GM12892 (cell line): ENCODE results near the gene NUMBL.

ENCODE experiments used
- DNase-seq: peaks from one replicate; pipeline ENCODE4 v3.0.0; 2011; ENCODE audit not compliant: insufficient read length
- FAIRE-seq: peaks from 2 replicates; lab custom pipeline; 2011; peaks lifted over from hg19 to GRCh38; lab: Jason Lieb, UNC
- POLR2A ChIP-seq: IDR thresholded peaks from 2 replicates; pipeline ENCODE4 v1.6.1; 2011; ENCODE audit warnings: low read depth, low read length, control low read depth
- POLR2AphosphoS5 ChIP-seq: IDR thresholded peaks from 2 replicates; pipeline ENCODE4 v1.6.1; 2011; ENCODE audit warnings: low read depth, low read length, control low read depth
- TAF1 ChIP-seq: IDR thresholded peaks from 2 replicates; pipeline ENCODE4 v1.6.1; 2011; ENCODE audit warnings: low read depth, mild to moderate bottlenecking, control low read depth, low read length, borderline replicate concordance

The NUMBL gene

GRCh38 chr19:40721936-40722661 lies 31.6 kb upstream of the NUMBL start:
- TF ChIP-seq POLR2AphosphoS5 (no peak), TAF1 (no peak), POLR2A (no peak)
- no peak for FAIRE-seq
- no peak for DNase-seq

- no peak for DNase-seq
- no peak for FAIRE-seq
- TF ChIP-seq TAF1, result no peak
- TF ChIP-seq POLR2A, result no peak
- no peak for TF ChIP-seq POLR2AphosphoS5
These were observed 30.7 kb upstream of the NUMBL start for GRCh38 chr19:40721140-40721486.

GRCh38 chr19:40719414-40719894 lies 29.0 kb upstream of the NUMBL start:
- no peak for TF ChIP-seq TAF1
- TF ChIP-seq POLR2A, result no peak
- DNase-seq (no peak), FAIRE-seq (no peak)

GRCh38 chr19:40718774-40719391 lies 28.4 kb upstream of the NUMBL start:
- DNase-seq, result no peak
- FAIRE-seq, result no peak
- peak; percentile 31; the same call in 1 of the 2 replicates for TF ChIP-seq POLR2A
- peak; percentile 9; the same call in 1 of the 2 replicates for TF ChIP-seq TAF1
- no peak for TF ChIP-seq POLR2AphosphoS5

- FAIRE-seq, result no peak
- TF ChIP-seq TAF1, result no peak
- TF ChIP-seq POLR2A, result no peak
- no peak for TF ChIP-seq POLR2AphosphoS5
- DNase-seq, result no peak
These were observed 27.7 kb upstream of the NUMBL start for GRCh38 chr19:40717880-40718773.

GRCh38 chr19:40717325-40717879 lies 27.0 kb upstream of the NUMBL start:
- no peak for FAIRE-seq
- no peak for DNase-seq
- TF ChIP-seq POLR2A (no peak), TAF1 (no peak)

- DNase-seq, result peak; percentile 94
- FAIRE-seq, result peak; percentile 88
- peak; percentile 29; the same call in 1 of the 2 replicates for TF ChIP-seq POLR2A
- TF ChIP-seq TAF1, result no peak
- TF ChIP-seq POLR2AphosphoS5, result no peak
These were observed 26.3 kb upstream of the NUMBL start, which contains the start of the genes COQ8B and ITPKC for GRCh38 chr19:40716482-40717324. Gene COQ8B, minus strand, starts transcription at chr19:40716886. Its CDS starts 2,254 bp downstream, at chr19:40714632. Gene ITPKC, plus strand, starts transcription at chr19:40717112. Its CDS starts 24 bp downstream, at chr19:40717136.

GRCh38 chr19:40716031-40716481 lies 25.6 kb upstream of the NUMBL start:
- TF ChIP-seq TAF1 (no peak), POLR2AphosphoS5 (no peak), POLR2A (no peak; the same call in 1 of the 2 replicates)
- FAIRE-seq (no peak), DNase-seq (no peak)

- TF ChIP-seq TAF1 (0 out of 2 replicates have a peak, but pooled peaks have one; percentile 22), POLR2AphosphoS5 (no peak), POLR2A (no peak)
- peak; percentile 91 for FAIRE-seq
- DNase-seq, result peak; percentile 93
These were observed 24.2 kb upstream of the NUMBL start for GRCh38 chr19:40714441-40715299.
